IPS-18c (cell line): ENCODE data around the gene COL2A1.
A peak's percentile ranks its signal among the peaks of the same experiment; 100 is the strongest.

Experiments used
- H3K4me3 ChIP-seq: 2 replicates; pipeline ENCODE4 v1.7.0; 2013; ENCODE audit warnings: low read depth, mild to moderate bottlenecking, low read length, moderate library complexity; ENCODE audit not compliant: insufficient read depth
- H3K9me3 ChIP-seq: one replicate; pipeline ENCODE4 v1.6.1; 2013; ENCODE audit warnings: mild to moderate bottlenecking, low read length, moderate library complexity; ENCODE audit not compliant: control insufficient read depth, insufficient read depth

The COL2A1 gene

DNA sequence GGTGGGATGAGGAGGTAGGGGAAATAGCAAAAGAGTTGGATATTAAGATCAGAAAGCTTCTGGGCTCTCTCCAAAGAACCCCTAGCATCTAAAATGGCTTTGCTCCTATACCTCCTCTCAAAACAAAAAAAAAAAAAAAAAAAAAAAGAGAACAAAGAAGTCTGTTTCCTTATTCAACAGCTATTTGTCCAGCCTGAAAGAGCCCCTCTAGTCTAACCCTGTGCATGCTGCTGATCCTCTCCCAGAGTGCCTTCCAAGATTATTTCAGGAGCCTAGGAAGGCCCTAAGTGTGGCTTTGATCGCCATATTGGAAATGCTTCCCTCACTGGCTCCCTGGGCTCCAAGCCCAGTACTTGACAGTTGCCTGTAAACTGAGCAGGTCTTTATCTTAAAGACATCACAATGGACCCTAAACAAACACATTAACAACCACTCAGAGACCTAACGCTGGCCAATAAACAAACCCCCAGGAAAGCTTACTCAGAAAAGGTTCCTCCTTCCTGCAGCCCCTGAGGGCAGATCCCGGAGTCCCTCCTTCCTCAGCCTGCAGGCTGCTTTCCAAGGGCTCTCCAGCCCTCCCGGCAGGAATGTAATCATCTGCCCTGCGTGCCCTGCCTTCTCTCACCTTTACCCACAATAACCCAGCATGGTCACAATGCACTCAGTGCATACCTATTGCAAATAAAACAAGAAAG is 17.4 kb upstream of the COL2A1 start:
- Histone ChIP-seq H3K9me3 (no peaks in the 10 kb centered on the region), H3K4me3 (no peak overlapping the region)

DNA sequence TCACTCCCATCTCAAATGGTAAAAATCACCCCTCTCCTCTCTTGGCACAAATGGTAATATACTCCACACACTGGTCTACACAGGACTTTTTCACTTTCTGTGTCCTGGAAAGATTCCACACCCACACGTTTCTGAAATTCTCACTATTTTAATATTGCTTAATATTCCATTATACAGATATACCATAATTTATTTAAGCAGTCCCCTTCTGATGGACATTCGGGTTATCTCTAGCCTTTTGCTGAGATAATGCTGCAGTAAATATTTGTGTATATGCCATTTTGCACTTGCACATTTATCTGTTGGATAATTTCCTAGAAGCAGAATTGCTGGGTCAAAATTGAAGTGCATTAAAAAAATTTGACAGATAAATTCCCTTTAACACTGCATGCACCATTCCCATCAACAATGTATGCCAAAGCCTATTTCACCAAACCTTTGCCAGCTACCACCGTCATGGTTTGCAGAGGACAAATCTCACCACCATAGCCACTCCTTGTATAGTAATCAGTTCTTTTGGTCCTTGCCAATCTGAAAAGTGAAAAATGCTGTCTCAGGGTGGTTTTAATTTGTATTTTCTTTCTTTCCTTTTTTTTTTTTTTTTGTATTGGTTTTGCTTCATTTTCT is 15.5 kb upstream of the COL2A1 start:
- Histone ChIP-seq H3K4me3 (no peak overlapping the region), H3K9me3 (no peaks in the 10 kb centered on the region)

DNA sequence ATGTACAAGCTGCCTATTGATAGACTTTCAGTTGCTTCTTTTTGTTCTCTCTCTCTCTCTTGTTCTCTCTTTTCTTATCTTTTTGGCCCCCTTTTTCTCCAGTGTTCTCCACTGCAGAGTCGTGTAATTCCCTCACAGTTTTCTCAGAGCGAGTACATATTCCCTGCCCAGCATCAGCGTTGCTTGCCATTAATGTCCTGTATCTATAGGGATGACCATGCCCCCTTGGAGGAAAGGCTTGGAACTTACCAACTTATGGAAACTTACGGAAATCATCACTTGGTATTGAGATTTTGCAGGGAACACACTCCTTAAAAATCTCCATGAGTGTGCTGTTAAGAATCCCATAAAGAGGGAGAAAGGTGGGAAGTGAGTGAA is 14.3 kb upstream of the COL2A1 start:
- Histone ChIP-seq H3K9me3 (no peaks in the 10 kb centered on the region), H3K4me3 (no peak overlapping the region)

DNA sequence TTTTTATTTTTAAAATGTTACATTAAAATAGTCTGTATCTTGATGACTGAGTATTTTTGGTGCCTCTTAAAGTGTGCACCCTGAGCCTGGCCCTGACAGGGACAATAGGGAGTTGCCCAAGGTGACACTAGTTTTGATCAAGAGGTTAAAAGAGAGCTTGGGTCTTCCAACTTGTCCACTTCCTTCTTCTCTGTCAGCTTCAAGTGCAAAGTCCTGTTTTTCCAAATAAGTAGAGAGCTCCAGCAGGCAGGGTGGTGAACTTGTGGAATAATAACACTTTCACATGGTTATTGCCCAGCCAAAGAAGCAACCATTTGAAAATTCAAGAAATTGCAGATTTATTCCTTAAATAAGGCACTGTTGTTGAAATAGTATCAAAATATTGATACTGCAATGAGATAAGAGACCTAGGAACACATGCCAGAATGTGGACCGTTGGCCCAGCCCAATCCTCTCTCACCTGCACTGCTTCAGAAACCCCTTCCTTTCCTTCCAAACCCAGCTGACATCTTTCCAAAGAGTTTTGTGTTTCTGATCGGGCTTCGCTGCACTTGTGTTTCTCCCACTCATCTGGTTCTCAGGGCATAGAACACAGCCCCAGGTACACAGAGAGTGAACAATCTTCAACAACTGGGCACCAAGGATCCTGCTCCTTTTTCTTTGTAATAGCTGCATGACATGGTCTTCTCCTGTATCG is 13.8 kb upstream of the COL2A1 start:
- Histone ChIP-seq H3K4me3 (no peak overlapping the region), H3K9me3 (no peaks in the 10 kb centered on the region)

DNA sequence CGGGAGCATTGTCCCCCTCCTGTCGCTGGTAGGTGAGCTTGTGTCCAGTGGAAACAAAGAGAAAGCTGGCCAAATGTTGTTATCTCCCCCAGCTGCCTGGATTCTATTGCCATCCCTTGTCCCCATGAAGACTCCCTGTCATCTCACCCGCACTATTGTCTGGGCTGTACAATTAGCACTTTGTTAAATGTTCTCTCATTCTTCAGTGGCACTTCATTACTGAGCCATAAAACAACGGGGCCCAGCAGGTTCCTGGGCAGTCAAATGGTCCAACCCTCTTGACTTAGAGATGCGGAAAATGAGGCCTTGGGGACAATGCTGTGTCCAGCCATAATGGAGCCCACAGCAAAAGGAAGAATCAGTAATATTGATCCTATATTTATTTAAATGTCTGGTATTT is 13.2 kb upstream of the COL2A1 start:
- no peaks in the 10 kb centered on the region for H3K9me3 ChIP-seq
- no peak overlapping the region for H3K4me3 ChIP-seq

DNA sequence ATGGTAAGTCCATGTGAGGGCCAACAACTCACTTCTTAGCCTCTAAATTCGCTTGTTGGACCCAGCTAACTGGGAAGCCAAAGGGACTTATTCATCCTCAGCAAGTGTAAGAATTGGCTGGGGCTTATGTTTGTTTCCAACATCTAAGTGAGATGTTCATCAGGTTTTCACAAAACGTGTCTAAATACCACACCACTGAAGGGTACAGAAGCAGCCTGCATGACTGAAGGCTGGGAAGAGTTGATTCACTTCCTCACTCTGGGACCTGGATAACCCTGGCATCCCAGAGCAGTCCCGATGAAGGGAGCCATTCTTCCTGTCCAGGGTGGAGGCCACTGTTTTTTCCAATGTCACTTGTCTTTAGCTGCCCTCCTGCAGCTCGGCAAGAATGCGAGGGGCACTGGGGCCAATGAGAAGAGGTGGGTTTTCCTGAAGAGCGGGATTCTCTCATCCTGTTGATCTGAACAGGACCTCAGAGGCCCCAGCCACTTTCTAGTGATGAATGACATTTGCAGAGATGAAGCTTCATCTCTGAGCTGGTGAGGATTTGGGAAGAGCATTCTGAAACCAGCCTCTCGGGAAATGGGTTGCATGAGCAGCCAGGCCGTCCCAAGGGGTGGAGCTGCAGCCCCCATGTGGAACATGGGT is 12.2 kb upstream of the COL2A1 start:
- Histone ChIP-seq H3K9me3 (no peaks in the 10 kb centered on the region), H3K4me3 (no peak overlapping the region)

DNA sequence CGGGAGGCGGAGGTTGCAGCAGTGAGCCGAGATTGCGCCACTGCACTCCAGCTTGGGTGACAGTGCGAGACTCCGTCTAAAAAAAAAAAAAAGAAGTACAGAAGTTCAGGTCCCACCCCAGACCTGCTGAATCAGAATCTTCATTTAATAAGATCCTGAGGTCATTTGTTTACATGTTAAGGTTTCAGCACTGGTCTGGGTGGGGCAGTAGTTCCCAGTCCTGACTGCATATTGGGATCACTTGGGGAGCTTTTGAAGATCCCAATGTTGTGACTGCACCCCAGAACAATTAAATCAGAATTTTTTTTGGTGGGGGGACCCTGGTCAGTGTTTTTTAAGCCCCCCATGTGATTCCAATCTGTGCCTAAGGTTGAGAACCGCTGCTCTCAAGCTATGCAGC is 11.7 kb upstream of the COL2A1 start:
- Histone ChIP-seq H3K4me3 (no peak overlapping the region), H3K9me3 (no peaks in the 10 kb centered on the region)

DNA sequence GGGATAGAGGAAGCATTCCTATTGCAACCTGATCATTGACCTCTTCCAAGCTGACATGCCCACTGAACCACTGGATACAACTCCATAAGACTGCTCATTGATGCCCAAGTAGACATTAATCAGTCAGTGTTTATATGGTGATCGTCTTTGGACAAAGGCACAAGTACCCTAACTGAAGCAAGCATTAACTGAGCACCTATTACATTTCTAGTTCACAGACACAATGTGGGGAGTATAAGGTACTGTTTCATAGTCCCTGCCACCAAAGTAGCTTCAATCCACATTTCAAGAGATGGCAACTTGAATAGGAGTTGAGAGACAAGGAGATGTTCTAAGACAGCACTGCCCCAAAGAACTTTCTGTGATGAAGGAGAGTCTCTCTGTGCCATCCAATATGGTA is 10.9 kb upstream of the COL2A1 start:
- no peak overlapping the region for H3K4me3 ChIP-seq
- H3K9me3 ChIP-seq = no peaks in the 10 kb centered on the region

DNA sequence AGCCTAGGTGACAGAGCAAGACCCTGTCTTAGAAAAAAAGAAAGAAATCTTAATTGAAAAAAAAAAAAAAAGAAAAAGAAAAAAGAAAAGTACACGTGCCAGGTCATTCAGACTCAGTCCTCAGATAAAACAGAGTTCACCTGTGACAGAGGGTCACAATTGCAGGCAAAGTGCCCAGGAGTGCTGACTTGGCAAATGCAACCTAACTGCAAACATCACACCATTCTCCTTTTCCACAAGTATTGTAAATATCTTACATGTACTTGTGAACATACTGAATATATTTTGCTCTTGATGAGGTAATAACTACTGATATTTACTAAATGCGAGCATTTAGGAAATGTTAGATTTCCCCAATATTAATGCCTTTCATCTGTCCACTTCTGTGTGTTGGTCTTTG is 9.0 kb upstream of the COL2A1 start:
- Histone ChIP-seq H3K4me3 (no peak overlapping the region), H3K9me3 (no peaks in the 10 kb centered on the region)

DNA sequence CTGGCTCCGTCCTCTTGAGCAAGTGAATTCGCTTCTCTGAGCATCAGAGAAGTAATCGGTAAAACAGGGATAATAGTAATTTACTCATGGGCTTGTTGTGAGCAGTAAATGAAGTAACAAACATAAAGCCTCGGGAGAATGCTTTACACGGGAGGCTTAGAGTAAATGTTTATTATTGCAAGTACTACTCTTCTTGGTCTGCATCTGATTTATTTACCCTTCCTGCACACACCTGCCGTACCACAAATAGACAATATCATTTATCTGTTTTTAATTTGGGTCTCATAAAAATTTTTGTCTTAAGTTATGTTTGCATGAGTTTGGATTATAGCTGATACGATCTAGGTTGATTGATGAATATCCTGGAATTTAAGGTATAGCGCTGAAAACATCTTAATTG is 7.8 kb upstream of the COL2A1 start:
- Histone ChIP-seq H3K4me3 (no peak overlapping the region), H3K9me3 (no peaks in the 10 kb centered on the region)

DNA sequence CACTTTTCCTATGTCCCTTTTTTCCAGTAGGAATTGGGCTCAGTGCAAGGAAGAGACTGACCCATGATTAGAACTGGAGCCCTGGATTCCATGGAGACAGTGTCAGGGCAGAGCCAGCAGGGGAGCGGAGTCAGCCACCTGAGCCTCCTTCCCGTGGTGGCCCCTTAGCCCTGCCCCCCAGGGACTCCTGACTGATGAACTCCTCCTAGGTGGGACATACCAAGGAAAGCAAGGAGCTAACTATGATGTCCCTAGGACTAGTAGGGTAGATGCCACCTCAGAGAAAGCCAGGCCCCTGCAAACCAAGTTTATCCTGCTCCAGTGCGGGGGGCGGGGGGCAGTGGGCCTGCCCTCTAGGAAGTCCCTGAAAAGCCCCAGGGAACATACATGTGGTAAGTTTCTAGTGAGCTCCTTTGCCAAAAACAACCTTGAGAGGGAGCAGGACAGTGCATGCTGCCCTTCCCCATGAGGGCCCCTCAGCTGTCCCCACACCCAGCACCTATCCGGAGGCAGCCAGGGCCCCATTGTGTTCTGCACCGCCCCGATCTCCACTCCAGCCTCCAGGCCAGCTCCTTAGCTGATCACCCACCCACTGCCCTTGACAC is 6.2 kb upstream of the COL2A1 start:
- no peaks in the 10 kb centered on the region for H3K9me3 ChIP-seq
- no peak overlapping the region for H3K4me3 ChIP-seq

DNA sequence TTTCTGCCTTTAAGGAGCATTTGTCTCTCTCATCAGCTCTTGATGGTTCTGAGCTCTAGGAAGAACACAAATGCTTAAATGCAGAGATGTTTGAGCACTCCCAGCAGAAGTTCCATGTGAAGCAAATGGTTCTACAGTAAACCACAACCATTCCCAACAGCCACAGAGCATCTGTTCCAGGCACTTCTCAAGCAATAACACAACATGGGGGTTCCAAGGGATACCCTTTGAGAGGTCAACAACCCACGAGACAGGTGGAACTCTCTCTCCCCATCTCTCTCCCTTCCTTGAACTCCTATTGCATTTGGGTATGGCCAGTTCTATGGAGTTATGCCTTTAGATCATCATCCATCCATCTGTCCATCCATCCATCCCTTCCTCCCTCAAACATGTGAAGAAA is 5.2 kb upstream of the COL2A1 start:
- H3K9me3 ChIP-seq = no peaks in the 10 kb centered on the region
- H3K4me3 ChIP-seq = no peak overlapping the region

DNA sequence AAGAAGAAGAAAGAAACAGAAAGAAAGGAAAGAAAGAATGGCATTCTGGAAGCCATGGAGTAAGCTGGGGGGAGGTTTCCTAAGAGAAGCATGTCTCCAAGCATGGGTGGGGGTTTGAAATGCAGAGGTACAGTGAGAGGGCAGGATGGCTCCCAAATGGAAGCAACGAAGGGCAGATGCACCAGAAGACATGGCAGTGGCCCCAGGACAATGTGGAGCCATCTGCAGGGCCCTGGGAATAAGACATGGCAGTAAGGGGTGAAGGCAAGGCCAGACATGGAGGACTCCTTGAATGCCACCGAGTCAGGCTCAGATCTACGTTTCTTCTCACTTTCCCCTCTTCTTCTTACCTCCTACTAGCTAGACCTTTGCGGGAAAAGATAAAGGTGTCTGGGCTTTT is 4.7 kb upstream of the COL2A1 start:
- Histone ChIP-seq H3K4me3 (no peak overlapping the region), H3K9me3 (no peaks in the 10 kb centered on the region)

DNA sequence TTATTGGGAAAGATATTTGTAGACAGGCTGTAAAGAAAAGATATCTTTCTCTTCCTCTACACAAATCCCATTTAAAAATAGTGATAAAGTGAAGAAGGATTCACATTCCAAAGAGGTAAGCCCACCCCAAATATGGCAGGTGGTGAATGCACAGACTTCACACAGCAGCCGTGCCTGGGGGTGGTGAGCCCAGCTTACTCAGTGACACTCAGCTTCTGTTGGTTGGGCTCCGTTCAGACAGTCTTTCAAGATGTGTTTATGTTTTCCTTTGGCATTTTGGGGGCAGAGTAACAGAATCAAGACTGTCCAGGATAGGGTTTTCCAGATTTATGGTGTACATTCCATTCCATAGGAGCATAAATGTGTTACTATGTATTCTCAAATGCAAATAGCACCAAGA is 4.1 kb upstream of the COL2A1 start:
- no peaks in the 10 kb centered on the region for H3K9me3 ChIP-seq
- H3K4me3 ChIP-seq = no peak overlapping the region

DNA sequence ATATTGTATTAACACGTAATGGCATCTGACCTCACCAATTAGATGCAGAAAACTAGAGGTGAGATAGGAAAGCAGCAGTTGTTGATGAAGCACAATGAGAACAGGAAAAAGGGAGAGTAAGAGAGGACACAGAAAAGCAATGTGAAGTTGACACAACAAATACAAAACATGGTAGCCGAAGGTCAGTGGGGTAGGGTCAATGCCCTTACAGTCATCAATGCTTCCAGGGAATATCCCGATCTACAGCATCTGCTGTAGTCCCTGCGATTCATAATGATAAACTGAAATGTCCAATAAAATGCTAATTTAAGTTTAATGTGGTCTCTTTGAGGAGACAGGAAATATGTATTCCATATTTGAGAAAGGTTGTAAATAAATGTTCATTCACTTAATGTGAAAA is 2.9 kb upstream of the COL2A1 start:
- Histone ChIP-seq H3K9me3 (no peaks in the 10 kb centered on the region), H3K4me3 (no peak overlapping the region)

DNA sequence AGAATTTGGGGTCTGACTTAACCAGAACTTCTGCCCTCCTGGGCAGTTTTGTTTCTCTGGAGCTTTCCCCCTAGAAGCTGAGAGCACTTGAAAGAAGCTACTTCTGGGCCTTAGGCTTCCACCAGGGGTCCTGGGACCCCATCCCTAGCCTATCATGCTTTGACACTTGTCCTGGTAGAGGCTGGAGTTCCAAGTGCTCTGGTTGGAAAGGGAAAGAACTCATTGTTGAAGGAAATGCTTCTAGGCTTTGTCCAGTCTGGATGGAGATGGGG is 1.4 kb upstream of the COL2A1 start:
- no peak overlapping the region for H3K4me3 ChIP-seq
- H3K9me3 ChIP-seq = no peaks in the 10 kb centered on the region

DNA sequence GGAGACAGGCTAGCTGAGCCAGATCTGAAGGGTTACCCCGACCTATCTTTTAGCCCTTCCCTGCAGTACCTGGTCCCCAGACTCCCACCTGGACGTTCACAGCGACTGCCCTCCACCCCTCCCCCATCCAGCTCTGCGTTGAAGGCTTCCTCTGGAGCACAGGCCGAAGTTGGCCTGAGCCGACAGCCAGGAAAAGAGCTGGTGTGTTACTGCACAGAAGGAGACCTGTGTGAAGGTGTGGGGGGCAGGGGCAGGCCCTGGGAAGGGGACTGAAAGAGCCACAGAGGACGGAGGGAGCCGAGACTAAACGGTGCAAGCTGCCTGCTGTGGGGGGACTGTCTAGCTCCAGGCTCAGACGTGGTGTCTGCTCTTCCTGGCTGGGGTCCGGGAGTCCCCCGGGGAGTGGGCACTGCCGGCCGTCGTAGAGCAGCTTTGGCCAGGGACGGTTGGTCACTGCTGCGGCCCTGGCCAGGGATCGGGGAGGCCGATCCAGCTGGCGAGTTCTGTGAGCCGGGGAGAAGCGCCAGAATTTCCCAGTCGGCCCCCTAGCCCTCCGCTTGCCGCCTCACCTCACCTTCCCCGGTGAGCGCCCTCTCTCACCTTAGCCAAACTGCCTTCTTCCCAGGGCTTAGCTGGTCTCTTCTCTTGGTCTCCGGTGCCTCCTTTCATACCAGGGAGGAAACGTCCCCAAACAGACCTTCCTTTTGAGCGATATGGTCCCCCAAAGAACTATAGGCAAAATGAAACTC is 899 bp upstream of the COL2A1 start:
- Histone ChIP-seq H3K4me3 (peak overlapping the region; percentile 42), H3K9me3 (no peaks in the 10 kb centered on the region)
